Fibroblast of upper back skin (primary cell): ENCODE measurements around the gene TPSG1.
A peak's percentile ranks its signal among the peaks of the same experiment; 100 is the strongest.
"Not testable (repeated sequence)": the region's sequence is repeated elsewhere in the genome, so short reads cannot be mapped to it uniquely, and the experiment has no call there.

ENCODE experiments used
- DNase-seq: peaks from one replicate; pipeline ENCODE4 v3.0.0-alpha.2; 2013

The TPSG1 gene

DNA sequence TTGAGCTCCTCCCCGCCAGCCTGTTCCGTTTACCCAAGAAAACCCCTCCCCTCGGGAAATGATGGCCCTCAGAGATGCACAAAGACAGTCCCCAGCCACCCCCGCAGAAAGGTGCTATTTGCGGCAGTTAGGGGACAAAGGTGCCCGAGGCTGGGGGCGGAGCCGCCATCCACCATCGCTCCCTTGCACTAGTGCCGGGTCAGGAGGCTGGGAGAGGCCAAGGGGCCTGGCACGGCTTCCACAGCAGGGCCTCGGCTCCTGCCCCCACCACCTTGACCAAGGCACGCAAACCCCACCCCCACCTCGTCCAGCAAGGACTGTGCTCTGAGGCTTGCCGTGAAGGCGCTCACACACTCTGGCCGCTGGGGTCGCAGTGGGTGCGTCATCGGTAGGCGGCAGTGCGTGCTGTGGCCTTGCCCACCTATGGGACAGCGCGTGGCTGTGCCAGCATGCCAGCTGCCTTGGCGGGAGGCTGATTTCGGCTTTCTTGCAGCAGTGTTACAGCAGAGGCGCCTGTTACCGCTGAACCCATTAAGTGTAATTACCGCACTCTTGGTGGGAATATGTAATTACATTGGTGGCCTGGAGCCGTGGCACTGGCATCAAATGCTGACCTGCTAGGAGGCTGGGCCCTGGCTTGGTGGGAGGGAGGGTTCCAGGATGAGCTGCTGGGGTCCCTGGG is 31.8 kb downstream of the TPSG1 start:
- no peak for DNase-seq

DNA sequence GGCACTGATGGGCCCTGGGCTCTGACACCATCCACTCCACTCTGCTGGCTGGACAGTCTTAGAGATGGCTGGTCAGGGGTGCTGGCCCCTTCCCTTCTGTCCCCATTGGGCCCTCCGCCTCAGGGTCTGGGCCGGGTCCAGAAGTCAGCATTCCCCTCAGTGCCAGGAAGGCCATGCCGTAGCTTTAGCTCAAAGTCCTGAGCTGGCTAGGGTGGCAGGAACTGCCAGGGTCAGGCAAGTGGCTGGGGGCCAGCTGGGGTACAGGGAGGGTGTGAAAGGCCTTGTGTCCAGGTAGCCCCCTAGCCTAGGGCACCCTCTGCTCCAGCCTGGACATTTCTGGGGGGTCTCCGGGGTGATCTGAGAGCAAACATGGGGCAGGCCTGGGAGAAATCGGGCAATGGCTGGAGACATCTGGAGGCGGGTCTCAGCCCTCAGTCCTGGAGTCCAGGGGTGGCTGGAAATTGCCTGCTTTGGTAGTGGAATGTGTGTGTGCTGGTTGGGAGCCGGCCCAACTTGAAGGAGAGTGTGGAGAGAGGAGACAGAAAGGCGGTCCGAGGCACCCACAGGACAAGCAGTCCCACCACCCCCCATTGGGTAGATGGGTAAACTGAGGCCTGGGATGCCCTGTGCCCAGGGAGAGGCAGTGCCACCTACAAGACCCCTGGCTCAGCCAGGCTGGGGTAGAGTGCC is 32.5 kb downstream of the TPSG1 start:
- no peak for DNase-seq

DNA sequence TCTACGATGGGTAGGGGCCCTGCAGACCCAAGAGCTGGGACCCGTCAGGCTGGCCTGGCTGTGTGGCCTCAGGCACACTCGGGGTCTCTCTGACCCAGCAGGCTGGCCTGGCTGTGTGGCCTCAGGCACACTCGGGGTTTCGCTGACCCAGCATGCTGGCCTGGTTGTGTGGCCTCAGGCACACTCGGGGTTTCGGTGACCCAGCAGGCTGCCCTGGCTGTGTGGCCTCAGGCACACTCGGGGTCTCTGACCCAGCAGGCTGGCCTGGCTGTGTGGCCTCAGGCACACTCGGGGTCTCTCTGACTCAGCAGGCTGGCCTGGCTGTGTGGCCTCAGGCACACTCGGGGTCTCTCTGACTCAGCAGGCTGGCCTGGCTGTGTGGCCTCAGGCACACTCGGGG is 34.3 kb downstream of the TPSG1 start:
- DNase-seq, result not testable (repeated sequence)

DNA sequence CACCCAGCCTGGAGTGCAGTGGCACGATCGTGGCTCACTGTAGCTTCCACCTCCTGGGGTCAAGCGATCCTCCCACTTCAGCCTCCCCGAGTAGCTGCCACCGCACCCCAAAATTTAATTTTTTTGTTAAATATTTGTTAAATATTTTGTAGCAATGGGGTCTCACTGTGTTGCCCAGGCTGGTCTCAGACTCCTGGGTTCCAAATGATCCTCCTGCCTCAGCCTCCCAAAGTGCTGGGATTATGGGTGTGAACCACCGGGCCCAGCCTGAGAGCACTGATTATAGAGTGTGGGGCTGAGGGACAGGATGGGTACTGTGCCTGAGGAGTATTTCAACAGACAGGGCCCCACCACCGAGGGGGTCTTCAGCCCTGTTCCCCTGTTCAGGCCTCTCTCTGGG is 35.6 kb downstream of the TPSG1 start:
- no peak for DNase-seq

DNA sequence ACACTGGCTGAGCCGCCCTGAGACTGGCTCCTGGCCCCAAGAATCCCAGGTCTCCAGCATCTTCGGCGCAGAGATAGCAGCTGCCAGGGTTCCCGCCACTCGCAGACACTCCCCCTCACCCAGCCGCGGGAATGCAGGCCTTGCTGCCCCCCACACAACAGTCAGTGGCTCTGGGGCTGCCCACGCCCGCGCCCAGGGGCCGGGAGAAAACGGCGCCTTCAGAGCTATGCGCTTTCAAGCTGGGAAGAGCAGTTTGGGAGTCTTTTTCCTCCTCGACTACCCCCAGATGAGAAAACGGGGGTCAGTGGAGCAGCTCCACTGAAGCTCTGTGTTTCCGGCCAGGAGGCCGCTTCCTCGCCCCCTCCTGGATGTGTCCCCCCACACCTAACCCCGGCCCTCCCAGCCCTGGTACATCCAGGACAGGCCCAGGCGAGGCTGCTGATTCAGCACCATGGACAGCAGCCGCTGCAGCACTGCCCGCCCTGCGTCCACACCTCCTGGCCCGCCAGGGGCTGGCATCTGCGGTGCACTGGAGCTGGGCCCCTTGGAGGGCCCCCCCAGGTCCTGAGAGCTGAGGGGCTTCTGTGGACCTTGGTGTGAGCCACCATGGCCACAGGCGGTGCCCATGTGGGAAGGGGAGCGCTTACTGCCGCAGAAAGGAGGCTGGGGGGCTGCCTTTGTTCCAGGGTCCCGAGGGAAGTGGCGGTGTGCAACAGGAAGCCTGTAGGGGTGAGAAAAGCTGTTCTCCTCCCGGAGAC is 36.5 kb downstream of the TPSG1 start:
- DNase-seq, result peak; percentile 32

DNA sequence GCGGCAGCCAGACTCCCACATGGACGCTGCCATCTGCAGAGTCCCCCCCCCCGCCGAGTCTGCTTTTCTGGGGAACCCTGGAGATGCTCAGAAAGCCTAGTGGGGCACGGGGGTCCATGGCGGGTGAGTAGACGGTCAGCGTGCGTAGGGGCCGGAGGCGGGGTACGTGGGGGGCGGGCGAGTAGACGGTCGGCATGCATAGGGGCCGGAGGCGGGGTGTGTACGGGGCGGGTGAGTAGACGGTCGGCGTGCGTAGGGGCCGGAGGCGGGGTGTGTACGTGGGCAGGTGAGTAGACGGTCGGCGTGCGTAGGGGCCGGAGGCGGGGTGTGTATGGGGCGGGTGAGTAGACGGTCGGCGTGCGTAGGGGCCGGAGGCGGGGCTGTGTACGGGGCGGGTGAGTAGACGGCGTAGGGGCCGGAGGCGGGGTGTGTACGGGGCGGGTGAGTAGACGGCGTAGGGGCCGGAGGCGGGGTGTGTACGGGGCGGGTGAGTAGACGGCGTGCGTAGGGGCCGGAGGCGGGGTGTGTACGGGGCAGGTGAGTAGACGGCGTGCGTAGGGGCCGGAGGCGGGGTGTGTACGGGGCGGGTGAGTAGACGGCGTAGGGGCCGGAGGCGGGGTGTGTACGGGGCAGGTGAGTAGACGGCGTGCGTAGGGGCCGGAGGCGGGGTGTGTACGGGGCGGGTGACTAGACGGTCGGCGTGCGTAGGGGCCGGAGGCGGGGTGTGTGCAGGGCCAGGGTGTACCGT is 39.4 kb downstream of the TPSG1 start:
- not testable (repeated sequence) for DNase-seq

DNA sequence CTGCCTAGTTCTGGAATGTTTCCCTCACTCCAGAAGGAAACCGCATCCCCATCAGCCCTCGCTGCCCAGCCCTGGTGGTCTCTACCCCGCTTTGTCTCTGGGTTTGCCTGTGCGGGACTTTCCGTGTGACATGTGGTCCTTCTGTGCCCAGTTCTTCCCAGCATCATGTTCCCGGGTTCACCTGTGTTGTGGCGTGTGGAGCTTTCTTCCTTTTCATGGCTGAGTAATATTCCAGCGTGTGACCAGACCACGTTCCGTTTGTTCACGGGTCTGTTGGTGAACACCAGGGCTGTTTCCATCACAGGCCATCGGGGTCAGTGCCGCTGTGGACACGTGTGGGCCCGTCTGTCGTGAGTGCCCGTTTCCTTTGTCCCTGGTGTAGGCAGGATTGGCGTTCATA is 40.1 kb downstream of the TPSG1 start:
- DNase-seq, result no peak

DNA sequence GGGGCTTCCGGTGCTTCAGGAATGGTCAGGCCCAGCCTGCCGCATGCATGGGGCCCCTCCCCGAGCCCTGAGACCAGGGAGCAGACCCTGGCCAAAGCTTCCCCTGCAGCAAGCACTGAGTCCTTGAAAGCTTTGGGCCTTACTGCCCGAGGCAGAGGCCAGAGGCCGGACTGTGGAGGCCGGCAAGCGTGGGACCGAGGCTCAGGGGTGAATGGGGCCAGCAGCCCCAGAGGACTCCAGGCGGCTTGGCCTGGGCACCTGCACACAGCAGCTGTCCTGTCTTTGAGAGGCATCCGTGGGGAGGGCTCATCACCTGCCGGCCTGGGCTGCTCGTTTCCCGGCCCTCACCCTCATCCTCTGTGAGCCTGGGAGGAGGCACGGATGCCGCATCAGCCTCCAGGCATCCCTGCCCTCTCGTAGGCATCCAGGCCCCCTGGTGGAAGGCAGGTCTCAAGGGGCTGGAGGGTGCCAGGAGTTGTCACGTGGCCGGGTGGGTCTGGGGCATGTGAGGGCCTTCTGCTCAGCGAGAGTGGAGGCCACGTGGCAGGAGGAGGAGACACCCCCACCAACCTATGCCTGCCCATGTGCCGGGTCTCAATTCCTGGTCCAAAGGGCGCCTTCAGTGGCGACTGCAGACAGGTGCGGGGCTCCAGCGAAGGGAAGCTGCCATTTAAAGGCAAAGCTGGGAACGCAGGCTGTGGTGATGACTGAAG is 40.8 kb downstream of the TPSG1 start:
- no peak for DNase-seq

DNA sequence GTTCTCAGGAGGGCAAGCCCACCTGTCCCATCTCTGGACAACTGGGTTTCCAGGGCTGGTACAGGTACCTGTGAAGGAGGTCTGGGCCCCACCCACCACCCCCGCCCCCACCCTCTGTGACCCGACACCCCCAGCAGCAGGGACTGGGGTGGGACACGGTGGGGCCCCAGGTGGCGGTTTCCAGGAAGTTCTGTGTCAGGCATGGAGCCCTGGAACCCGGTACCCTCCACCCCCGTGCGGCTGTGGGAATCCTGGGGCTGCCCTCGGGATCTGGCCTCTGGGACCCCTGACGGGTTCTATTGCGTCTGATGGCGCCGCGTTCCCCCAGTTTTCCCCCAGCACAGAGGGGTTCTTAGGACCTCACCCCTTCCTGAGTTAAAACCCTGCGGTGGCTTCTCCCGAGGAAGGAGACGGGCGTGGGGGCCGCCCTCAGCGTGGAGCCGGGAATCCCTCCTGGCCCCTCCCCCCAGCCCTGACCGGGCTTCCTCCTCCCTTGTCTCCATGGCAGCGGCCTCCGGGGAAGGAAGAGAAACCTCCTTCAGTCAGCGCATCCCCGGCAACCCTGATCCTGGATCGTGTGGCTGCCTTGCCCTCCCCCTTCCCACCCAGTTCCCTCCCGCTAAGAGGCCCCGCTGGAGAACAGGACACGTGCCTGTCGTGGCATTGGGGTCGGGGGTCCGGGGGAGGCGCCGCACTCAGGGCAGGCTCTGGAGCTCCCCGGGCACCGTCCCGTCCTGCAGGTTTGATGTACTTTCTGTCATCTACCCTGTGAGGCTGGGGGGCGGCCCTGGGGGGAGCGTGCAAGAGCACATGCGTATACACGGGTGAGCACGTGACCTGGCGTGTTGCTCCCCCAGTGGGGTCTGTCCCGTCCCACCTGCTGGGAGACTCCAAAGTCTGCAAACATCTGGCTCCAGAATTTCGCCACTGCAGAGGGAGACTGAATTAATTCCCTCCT is 41.8 kb downstream of the TPSG1 start:
- peak; percentile 72 for DNase-seq

DNA sequence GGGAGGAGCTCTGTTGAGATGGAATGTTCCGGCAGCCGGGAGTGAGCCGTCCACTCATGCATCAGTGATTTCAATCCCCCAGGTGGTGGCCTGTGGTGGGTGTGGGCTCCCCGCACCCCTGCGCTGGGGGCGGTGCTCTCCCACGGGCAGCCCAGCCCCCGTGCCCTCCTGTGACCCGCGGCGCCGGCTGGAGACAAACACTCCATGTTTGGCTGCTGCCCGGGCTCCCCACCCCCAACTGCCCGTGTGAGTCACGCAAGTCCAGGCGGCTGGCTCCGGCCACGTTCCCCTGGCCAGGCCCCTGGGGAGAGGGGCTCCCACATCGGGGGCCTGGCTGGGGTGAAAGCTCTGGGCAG is 42.8 kb downstream of the TPSG1 start:
- peak; percentile 87 for DNase-seq

DNA sequence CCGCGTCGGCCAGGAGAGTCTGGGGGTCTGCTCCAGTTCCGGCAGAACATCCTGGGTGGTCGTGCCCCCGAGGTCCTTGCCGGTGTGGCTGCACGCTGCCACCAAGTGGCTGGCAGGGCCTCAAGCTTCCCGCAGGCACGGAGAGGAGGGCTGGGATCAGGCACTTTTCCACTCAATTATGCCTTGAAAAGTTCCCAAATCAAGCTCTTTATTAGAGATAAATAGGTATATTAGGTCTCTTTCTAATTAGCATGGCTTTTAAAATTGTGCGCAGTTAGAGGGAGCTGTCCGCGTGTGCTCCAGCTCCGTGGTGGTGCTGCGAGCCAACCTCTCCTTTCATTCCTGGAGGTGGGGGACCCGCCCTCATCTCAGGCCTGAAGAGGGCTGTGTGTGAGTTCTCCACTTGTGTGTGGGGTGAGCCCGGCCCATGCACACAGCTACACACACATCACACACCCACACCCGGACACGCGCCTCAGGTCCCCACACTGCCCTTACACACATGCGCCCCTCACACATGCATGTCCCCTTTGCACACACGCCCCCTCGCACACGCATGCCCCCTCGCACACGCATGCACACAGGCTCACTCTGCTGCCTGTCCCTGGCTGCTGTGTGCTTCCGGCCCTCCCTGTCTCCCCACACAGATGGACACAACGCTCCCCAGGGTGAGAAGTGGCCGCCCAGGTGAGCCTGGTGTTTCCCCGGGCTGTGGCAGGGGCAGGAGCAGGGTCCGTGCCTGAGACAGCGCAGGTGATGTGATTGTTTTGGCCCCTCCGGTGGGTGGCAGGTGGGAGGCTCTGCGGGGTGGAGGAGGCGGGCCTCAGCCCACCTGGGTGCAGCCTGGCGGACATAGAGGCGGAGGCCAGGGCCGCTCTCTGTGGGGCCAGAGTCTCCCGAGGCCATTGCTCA is 43.4 kb downstream of the TPSG1 start:
- no peak for DNase-seq

DNA sequence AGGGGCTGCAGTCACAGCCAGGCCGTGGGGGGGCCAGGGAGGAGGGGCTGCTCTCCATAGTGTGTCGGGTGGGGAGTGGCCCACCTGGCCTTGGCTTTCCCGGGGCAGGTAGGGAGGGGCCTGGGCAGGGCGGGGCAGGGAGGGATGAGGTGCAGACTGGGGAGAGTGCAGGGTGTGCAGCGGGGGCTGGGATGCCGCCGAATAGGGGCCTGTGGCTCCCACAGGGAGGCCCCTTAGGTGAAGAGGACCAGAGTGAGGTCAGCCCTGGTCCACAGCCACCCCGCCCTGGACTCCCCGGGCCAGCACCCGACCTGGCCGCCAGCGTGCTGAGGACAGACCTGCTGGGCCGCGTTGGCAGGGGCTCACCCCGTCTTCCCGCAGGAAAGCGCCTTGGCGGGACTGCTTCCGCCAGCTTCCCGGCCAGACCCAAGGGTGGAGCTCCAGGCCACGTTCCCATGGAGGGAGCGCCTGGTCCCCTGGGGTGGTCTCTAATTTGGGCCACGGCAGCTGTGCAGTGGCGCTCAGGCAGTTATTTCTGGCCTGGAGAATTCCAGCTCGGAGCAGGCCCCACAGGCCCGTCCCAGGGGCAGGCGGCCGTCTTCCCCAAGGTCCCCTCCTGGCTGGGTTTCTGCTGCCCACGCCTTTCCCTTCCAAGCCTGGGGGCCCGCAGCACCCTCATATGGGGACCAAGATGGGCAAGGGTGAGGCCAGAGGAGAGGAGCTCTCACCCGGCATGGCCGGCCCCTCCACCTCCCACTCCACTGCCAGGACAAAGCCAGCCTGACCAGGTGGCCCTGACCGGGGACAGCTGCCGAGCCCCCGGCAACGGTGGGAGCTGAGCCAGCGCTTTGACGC is 44.3 kb downstream of the TPSG1 start:
- no peak for DNase-seq

DNA sequence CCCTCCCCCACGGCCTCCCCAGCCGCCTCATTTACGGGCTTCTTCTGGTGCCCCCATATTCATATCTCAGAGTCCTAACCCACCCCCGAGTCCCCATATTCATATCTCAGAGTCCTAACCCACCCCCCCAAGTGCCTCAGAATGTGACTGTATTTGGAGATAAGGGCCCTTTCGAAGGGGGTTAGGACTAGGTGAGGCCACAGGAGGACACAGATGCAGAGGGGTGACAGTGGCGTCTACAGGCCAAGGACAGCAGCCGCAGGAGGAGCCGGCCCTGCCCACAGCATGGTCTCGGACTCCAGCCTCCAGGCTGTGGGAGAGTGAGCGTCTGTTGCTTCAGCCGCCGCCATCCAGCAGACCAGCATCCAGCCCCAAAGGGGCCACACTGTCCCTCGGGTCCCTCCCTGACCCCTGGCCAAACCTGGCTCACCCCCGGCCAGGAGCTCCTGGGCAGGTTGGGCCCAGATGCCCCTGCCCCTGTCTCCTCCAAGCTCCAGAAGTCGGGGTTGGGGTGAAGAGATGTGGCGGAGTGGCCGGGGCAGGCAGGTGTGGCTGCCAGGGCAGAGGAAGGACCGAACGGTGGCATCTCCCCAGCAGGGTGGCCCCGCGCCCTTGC is 46.7 kb downstream of the TPSG1 start:
- no peak for DNase-seq

DNA sequence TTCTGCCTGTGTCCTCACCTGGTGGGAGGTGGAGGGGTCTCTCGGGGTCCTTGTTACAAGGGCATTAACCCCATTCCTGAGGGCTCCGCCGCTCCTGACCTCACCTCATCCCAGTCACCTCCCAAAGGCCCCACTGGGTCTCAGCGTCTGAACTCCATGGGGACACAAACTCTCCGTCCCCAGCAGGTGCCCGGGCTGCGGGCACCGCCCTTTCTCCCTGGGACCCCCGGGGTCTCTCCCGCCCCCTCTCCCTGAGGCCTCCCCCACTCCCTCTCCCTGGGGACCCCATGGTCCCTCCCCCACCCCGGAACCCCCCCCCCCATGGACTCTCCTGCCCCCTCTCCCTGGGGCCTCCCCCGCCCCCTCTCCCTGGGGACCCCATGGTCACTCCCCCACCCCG is 47.3 kb downstream of the TPSG1 start:
- DNase-seq, result no peak

DNA sequence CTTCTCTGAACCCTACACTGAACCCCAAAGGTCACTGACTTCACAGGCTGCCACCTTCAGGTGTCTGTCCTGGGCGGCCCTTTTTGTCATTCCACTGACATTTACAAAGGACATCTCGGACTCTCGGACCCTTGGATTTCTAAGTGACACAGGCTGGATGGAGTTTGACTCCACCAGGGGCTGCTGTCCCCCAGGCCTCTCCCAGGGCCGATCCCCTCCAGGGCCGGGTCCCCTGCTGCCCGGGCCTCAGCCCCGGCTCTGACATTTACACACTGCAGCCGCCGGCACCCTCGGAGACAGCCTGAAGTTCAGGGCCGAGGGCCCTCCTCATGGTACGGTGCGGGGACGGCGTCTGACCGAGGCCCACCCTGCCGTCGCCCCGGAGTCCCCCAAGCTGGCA is 48.0 kb downstream of the TPSG1 start:
- no peak for DNase-seq

DNA sequence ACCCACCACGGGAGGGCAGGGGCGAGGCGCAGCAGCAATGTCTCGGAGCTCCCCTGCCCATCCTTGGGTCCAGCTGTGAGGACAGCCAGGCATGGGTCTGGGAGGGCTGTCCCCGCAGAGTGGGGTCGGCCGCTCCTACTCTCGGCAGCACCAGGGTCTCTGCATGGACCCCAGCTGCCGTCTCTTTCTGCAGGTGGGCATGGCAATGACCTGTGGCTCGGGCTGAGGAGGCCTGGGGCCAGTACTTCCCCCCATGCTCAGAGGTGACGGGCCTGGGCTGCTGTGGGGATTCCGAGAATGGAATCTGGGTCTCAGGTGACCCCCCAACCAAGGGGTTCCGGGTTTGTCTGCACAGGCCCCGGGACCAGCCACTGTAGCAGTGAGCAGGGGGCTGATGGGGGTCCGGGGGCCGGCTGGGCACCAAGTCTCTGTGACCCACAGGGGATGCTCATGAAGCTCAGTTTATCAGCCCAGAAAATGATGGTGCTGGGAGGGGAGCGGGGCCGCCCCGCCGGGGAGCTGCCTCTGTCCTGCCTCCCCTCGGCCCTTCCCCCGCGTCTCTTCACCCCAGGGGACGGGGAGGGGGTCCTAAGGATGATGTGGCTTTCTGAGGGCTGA is 48.7 kb downstream of the TPSG1 start:
- no peak for DNase-seq

DNA sequence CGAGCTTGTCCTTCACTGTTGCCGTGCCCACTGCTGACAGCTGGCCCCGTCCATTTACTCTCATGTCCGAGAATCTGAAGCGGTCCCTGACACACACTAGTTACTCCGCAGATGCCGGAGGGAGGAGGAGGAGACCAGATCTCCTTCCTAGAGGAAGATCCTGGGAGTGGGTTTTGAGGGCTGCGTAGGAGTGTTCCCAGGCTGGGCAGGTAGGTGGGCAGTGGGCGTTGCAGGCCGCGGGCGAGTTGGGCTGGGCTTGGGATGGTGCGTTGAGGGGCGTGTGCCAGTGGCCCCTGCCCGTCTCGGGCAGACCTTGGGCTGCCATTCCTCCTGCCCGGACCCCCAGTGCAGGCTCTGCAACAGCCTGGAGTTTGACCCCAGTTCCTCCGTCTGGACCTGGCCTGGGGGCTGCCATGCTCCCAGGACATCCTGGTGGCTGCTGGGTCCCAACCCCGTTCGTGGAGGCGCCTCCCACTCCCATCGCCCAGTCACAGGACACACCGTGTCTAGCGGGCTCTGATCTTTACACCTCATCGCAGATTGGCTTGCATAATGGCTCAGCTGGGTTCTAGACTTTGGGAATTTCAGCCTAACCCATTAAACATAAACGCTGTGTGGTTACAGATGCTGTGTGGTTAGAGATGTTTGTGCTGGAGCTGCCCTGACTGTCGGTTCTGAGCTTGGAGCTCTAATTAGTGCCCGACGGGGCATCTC is 49.3 kb downstream of the TPSG1 start:
- no peak for DNase-seq
